Endothelial cell of umbilical vein (primary cell): ENCODE measurements around the gene ATCAY. TPM values are rescaled to one million over a fixed set of nuclear protein-coding genes. Genes with fewer than 3 reads are reported as not detected.

Experiments used
- BruUV-seq: library from RNA; stranded (reverse); fragments of 400-500 nt; replicated peaks from 2 replicates; lab custom pipeline; 2021; lab: Mats Ljungman, UMichigan
- CTCF ChIA-PET: fragments of 300-600, 350-600 bp; sonication (Branson Sonifier 250); formaldehyde crosslinking; loops from one replicate; lab custom pipeline; 2021; ENCODE audit warnings: antibody characterized with exemption, inconsistent platforms; lab: Charles Lee
- POLR2A ChIA-PET: fragments of 300-600, 350-600 bp; sonication (Branson Sonifier 250); formaldehyde crosslinking; loops from one replicate; lab custom pipeline; 2021; ENCODE audit warnings: antibody characterized with exemption, inconsistent platforms; lab: Charles Lee
- DNase-seq: peaks from one replicate; pipeline ENCODE4 v3.0.0-alpha.2; 2011; ENCODE audit warnings: low read depth, low spot score
- FAIRE-seq: peaks from 2 replicates; lab custom pipeline; 2011; peaks lifted over from hg19 to GRCh38; lab: Jason Lieb, UNC
- H2AFZ ChIP-seq: 2 replicates; pipeline ENCODE4 v1.6.0; 2012; ENCODE audit warnings: low read depth, low read length, control low read depth, inconsistent platforms
- H3K27ac ChIP-seq: 2 replicates; pipeline ENCODE4 v1.5.1; 2011; ENCODE audit warnings: low read depth, mild to moderate bottlenecking, control low read depth, low read length, moderate library complexity; ENCODE audit not compliant: insufficient read depth
- H3K27me3 ChIP-seq, 2 experiments: 2 replicates each; pipeline versions ENCODE4 v1.6.0 to v1.6.1; 2011; ENCODE audit warnings: low read length in 2 of 2, mixed read lengths in 1 of 2; ENCODE audit not compliant: control insufficient read depth in 2 of 2, insufficient read depth in 2 of 2
- H3K36me3 ChIP-seq, 2 experiments: 2 replicates in 1 of 2; 3 replicates in 1 of 2; pipeline ENCODE4 v1.5.1; 2011; ENCODE audit warnings: low read length in 2 of 2, mild to moderate bottlenecking in 1 of 2, moderate library complexity in 1 of 2; ENCODE audit not compliant: control insufficient read depth in 2 of 2, insufficient read depth in 2 of 2; ENCODE audit errors: extremely low read depth in 1 of 2
- H3K4me1 ChIP-seq: 3 replicates; pipeline ENCODE4 v1.5.1; 2011; ENCODE audit warnings: mild to moderate bottlenecking, low read length; ENCODE audit not compliant: control insufficient read depth, insufficient read depth; ENCODE audit errors: extremely low read depth
- H3K4me2 ChIP-seq: 2 replicates; pipeline ENCODE4 v1.6.1; 2011; ENCODE audit warnings: low read length, control low read depth, mixed read lengths; ENCODE audit not compliant: insufficient read depth
- H3K4me3 ChIP-seq, 3 experiments: fragments of 200-600 bp in 1 of 3; sonication (generic), shearing (Covaris generic) in 1 of 3; replicated peaks in 1 of 3; 2 replicates each; pipeline ENCODE4 v1.5.1; 2011 to 2016; ENCODE audit warnings: control low read depth in 3 of 3, low read length in 3 of 3, mild to moderate bottlenecking in 2 of 3, inconsistent platforms in 1 of 3, low read depth in 1 of 3, moderate library complexity in 1 of 3; ENCODE audit not compliant: insufficient read depth in 1 of 3
- H3K79me2 ChIP-seq: 2 replicates; pipeline ENCODE4 v1.6.0; 2012; ENCODE audit warnings: low read length, inconsistent platforms; ENCODE audit not compliant: control insufficient read depth, insufficient read depth
- H3K9ac ChIP-seq: replicated peaks from 2 replicates; pipeline ENCODE3; 2011; ENCODE audit warnings: low read length, control low read depth; ENCODE audit not compliant: insufficient read depth; ENCODE audit errors: extremely low read depth
- H3K9me1 ChIP-seq: replicated peaks from 3 replicates; pipeline ENCODE4 v1.6.0; 2011; ENCODE audit warnings: mild to moderate bottlenecking, low read length; ENCODE audit not compliant: control insufficient read depth, insufficient read depth; ENCODE audit errors: extremely low read depth
- H3K9me3 ChIP-seq: replicated peaks from 2 replicates; pipeline ENCODE4 v1.5.1; 2012; ENCODE audit warnings: low read length, inconsistent platforms; ENCODE audit not compliant: control insufficient read depth, insufficient read depth
- H4K20me1 ChIP-seq: replicated peaks from 2 replicates; pipeline ENCODE3; 2011; ENCODE audit warnings: mild to moderate bottlenecking, low read length; ENCODE audit not compliant: control insufficient read depth, insufficient read depth; ENCODE audit errors: extremely low read depth
- CTCF ChIP-seq, 2 donors: IDR thresholded peaks; 1 replicate in 1 of 2; 2 replicates in 1 of 2; pipeline ENCODE4 v1.5.1; 2011; ENCODE audit warnings: low read length in 2 of 2, mild to moderate bottlenecking in 2 of 2, moderate library complexity in 2 of 2, control low read depth in 1 of 2, inconsistent platforms in 1 of 2, low read depth in 1 of 2; ENCODE audit not compliant: insufficient read depth in 1 of 2; ENCODE audit errors: extremely low read depth in 1 of 2
- EZH2 ChIP-seq: IDR thresholded peaks from 2 replicates; pipeline ENCODE4 v1.6.1; 2012; ENCODE audit warnings: borderline replicate concordance, low read depth, mild to moderate bottlenecking, moderate library complexity, low read length, inconsistent platforms; ENCODE audit not compliant: severe bottlenecking
- FOS ChIP-seq: IDR thresholded peaks from 2 replicates; pipeline ENCODE4 v1.6.1; 2011; ENCODE audit warnings: mild to moderate bottlenecking, low read length, moderate library complexity, borderline replicate concordance; ENCODE audit not compliant: insufficient read depth
- JUN ChIP-seq: IDR thresholded peaks from 2 replicates; pipeline ENCODE4 v1.6.1; 2011; ENCODE audit warnings: borderline replicate concordance, low read depth; ENCODE audit not compliant: insufficient read length, insufficient read depth
- MYC ChIP-seq: IDR thresholded peaks from one replicate; pipeline ENCODE4 v1.6.1; 2011; ENCODE audit warnings: mild to moderate bottlenecking, low read depth, low read length
- POLR2A ChIP-seq: IDR thresholded peaks from 2 replicates; pipeline ENCODE4 v1.6.1; 2012; ENCODE audit warnings: low read depth, mild to moderate bottlenecking, control low read depth, low read length
- POLR2AphosphoS5 ChIP-seq: IDR thresholded peaks from 2 replicates; pipeline ENCODE4 v1.6.1; 2012; ENCODE audit warnings: low read depth, mild to moderate bottlenecking, control low read depth, low read length, moderate library complexity; ENCODE audit not compliant: insufficient read depth
- dilution Hi-C: fragments of 300-500 bp; cut with MboI; formaldehyde crosslinking; loops from one replicate; pipeline ENCODE4 v1.15.0; 2019; ENCODE audit warnings: low sequenced_read_pairs; ENCODE audit not compliant: extremely low pct_ligation_motif_present
- intact Hi-C: fragments of 100-400 bp; cut with micrococcal nuclease; formaldehyde crosslinking; loops from one replicate; pipeline ENCODE4 v1.10.0; 2022
- polyA plus RNA-seq, 4 experiments: library from polyadenylated mRNA; depleted of rRNA in 3 of 4; stranded (reverse) in 3 of 4; unstranded in 1 of 4; fragments of >200 nt; gene quantifications; 2 replicates each; pipeline versions ENCODE4 v1.2.1 to v1.2.3, GENCODE V29; 2011 to 2012; ENCODE audit warnings: missing spikeins in 1 of 4
- total RNA-seq: library from RNA; stranded (reverse); gene quantifications from 2 replicates; pipeline ENCODE4 v1.2.3, GENCODE V29; 2021

ATCAY gene
- total and polyA plus RNA-seq, 2 donors (not counting 3 experiments of a cell fraction or from before 2014, with no cell fraction given) = 0.03 TPM; not detected in 1

- Histone ChIP-seq H3K36me3 (no peaks in the 10 kb centered on the region), H3K4me3 (no peak overlapping the region), H3K27me3 (no peaks in the 10 kb centered on the region), H3K9me1 (no peaks in the 10 kb centered on the region), H3K4me2 (no peak overlapping the region), H3K4me1 (no peaks in the 10 kb centered on the region), H3K27ac (no peak overlapping the region), H3K9me3 (no peaks in the 10 kb centered on the region), H4K20me1 (no peaks in the 10 kb centered on the region), H3K9ac (no peak overlapping the region), H2AFZ (no peak overlapping the region), H3K79me2 (no peaks in the 10 kb centered on the region)
- intact Hi-C loops (loop anchor here (1.0 kb wide), 1 partner anchor 117 kb away; no protein-coding TSS in a partner anchor), dilution Hi-C loops (no loop called here)
- DNase-seq (no peak), FAIRE-seq (no peak)
- TF ChIP-seq POLR2AphosphoS5 (no peak), MYC (no peak), FOS (no peak), POLR2A (no peak), CTCF (IDR thresholded peaks at IDR 0.05; ENCODE audit: extremely low read depth in 1 of 2, insufficient read depth in 1 of 2, low read depth in 1 of 2, low read length in 2 of 2) (no peak), JUN (no peak), EZH2 (no peak)
- POLR2A ChIA-PET = no interaction called here
- BruUV-seq = no TSS peak
- CTCF ChIA-PET = interaction anchor here (0.9 to 4.0 kb wide), 6 partner anchors 12 to 288 kb away, joined by 3 to 21 read pairs (median 4); no protein-coding TSS in a partner anchor
Measured at GRCh38 chr19:3852177-3852511, 28.3 kb upstream of the ATCAY start.
